ENCODE measurements around the gene NSMCE1. TPM values are rescaled to one million over a fixed set of nuclear protein-coding genes. Genes with fewer than 3 reads are reported as not detected.

The NSMCE1 gene
- total and polyA plus RNA-seq, 2 of the 8 experiments (the other 6 are each of a cell fraction or from before 2014, with no cell fraction given), result 8.1 to 16.6 TPM

- Histone ChIP-seq H3K4me3 (ENCODE audit: extremely low read depth in 1 of 4, insufficient read depth in 2 of 4, low read depth in 3 of 4, low read length in 4 of 4) (no peak overlapping the region), H3K4ac (replicated peaks; ENCODE audit: insufficient read length, low read depth, low read length) (no peak overlapping the region), H4K5ac (ENCODE audit: insufficient read length, low read depth, low read length) (no peak overlapping the region), H2BK12ac (ENCODE audit: low read depth, low read length) (no peak overlapping the region), H2BK120ac (replicated peaks; ENCODE audit: low read depth, low read length) (no peak overlapping the region), H2BK15ac (ENCODE audit: low read length) (no peak overlapping the region), H4K8ac (ENCODE audit: extremely low read depth, insufficient read depth, low read length) (no peak overlapping the region), H3K23me2 (ENCODE audit: low read depth, low read length) (no peaks in the 10 kb centered on the region), H2BK20ac (ENCODE audit: low read length) (no peak overlapping the region), H3K4me1 (replicated peaks in 1 of 4; ENCODE audit: control insufficient read depth in 3 of 4, insufficient read depth in 4 of 4, low read length in 3 of 4) (peaks cover 0 to 6% (median 1%) of the 10 kb centered on the region in 4 experiments; a peak in 3 of 7 replicates), H3K9ac (replicated peaks in 1 of 4; ENCODE audit: extremely low read depth in 1 of 4, low read depth in 3 of 4, low read length in 3 of 4) (no peak overlapping the region), H3K23ac (ENCODE audit: insufficient read length) (no peak overlapping the region), H2AFZ (ENCODE audit: low read length) (no peak overlapping the region), H4K20me1 (replicated peaks in 1 of 2; ENCODE audit: control insufficient read depth in 1 of 2, insufficient read depth in 2 of 2, low read length in 2 of 2) (no peaks in the 10 kb centered on the region), H4K91ac (replicated peaks; ENCODE audit: insufficient read length, low read length) (no peak overlapping the region), H2AK5ac (ENCODE audit: low read depth, low read length) (no peak overlapping the region), H3K27ac (ENCODE audit: low read depth, low read length) (no peak overlapping the region), H3K36me3 (ENCODE audit: control insufficient read depth in 2 of 4, insufficient read depth in 4 of 4, low read length in 3 of 4) (no peaks in the 10 kb centered on the region), H3K56ac (replicated peaks; ENCODE audit: insufficient read length, low read depth, low read length) (no peak overlapping the region), H3K14ac (ENCODE audit: insufficient read length) (no peak overlapping the region), H3K79me1 (ENCODE audit: low read depth, low read length) (no peaks in the 10 kb centered on the region), H2BK5ac (ENCODE audit: low read depth, low read length) (no peak overlapping the region), H3K4me2 (ENCODE audit: insufficient read depth in 1 of 2, low read depth in 2 of 2, low read length in 2 of 2) (no peak overlapping the region), H3K27me3 (replicated peaks in 1 of 4; ENCODE audit: control insufficient read depth in 3 of 4, extremely low read depth in 1 of 4, insufficient read depth in 3 of 4, low read length in 3 of 4) (no peaks in the 10 kb centered on the region), H3K18ac (ENCODE audit: extremely low read depth, low read length) (no peak overlapping the region), H3K9me3 (ENCODE audit: insufficient read depth in 2 of 2, low read depth in 1 of 2, low read length in 1 of 2) (no peaks in the 10 kb centered on the region), H3K79me2 (ENCODE audit: control insufficient read depth in 1 of 2, insufficient read depth in 2 of 2, low read length in 2 of 2) (no peaks in the 10 kb centered on the region)
- no CpG with 5 or more reads among the region's 2 CpGs for WGBS, 2 experiments (ENCODE audit: extremely low coverage in 1 of 2, insufficient coverage in 1 of 2, insufficient read length in 1 of 2, insufficient replicate concordance in 2 of 2, low coverage in 1 of 2, low lambda C conversion rate in 2 of 2, missing lambda C conversion rate in 1 of 2)
- ChIA-PET CTCF (ENCODE audit: partially characterized antibody) (interaction anchor here (0.6 to 2.6 kb wide), 3 partner anchors 9 to 180 kb away, joined by 3 to 12 read pairs (median 4); no protein-coding TSS in a partner anchor), POLR2A (ENCODE audit: partially characterized antibody) (interaction anchor here (0.9 kb wide), 1 partner anchor 33 kb away, joined by 3 read pairs; no protein-coding TSS in a partner anchor)
- DNase-seq (ENCODE audit: low read depth in 1 of 2, low spot score in 2 of 2), result no peak
- no peak for TF ChIP-seq JUN (IDR thresholded peaks at IDR 0.05; ENCODE audit: low read depth, low read length)
- no peak for TF ChIP-seq POU5F1 (IDR thresholded peaks at IDR 0.05; ENCODE audit: low read depth, low read length)
- no peak for FAIRE-seq
These were observed 79.9 kb downstream of the NSMCE1 start for GRCh38 chr16:27188633-27189032.

All from H1 (cell line).